GM18507 (cell line): Measurements from ENCODE around the gene AFMID.
"Not testable (repeated sequence)": the region's sequence is repeated elsewhere in the genome, so short reads cannot be mapped to it uniquely, and the experiment has no call there.

Source experiments
- DNase-seq: peaks from one replicate; pipeline ENCODE4 v3.0.0; 2011; ENCODE audit warnings: low read depth; ENCODE audit not compliant: insufficient read length; ENCODE audit errors: extremely low spot score
- FAIRE-seq: peaks from 2 replicates; lab custom pipeline; 2011; peaks lifted over from hg19 to GRCh38; lab: Jason Lieb, UNC

The AFMID gene

DNA sequence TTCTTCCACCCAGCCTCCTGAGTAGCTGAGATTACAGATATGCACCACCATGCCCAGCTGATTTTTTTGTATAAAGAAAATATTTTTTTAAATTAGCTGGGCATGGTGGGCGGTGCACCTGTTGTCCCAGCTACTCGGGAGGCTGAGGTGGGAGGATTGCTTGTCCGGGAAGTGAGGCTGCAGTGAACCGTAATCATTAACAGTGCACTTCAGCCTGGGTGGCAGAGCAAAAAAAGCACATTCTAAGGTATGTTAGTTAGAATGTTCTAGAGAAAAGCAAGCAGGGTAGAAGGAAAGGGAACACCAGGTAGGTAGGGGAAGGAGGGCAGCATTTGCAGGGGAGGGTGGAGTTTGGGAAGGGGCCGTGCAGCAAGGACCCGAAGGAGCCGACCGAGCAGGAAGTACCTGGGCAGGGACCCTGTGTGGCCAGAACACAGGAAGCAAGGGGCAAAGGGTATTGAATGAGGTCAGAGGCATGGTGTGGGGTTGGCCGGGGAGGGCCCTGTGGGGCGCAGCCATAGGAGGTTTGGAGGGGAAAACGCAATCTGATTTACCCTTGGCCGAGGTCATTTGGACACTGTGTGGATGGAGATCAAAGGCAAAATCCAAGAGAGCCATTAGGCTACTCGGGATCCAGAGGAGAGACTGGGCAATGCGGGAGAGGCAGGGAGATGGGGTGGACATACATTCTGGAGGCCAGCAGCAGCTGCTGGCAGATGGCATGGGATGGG is 38.7 kb upstream of the AFMID start:
- DNase-seq (no peak), FAIRE-seq (peak; percentile 5)

DNA sequence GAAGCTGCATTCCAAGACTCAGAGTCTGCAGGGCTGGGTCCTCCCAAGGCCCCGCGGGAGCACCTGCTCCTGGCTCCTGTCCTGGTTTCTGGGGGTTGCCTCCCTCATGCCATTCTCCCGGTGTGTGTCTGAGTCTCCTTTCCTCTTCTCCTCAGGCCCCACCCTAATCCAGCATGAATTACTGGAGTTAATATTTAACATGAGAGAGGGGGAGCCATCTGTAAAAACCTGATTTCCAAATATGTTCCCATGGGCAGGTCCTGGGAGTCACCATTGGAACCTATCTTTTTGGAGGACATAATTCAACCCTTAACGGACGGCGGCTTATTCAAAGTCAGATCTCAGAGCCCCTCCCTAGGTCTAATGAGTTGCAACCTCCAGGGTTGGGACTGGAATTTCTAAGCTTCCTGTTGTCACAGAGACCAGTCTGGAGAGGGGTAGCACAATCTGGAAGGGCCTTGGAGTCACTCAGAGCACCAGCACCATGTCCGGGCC is 35.6 kb upstream of the AFMID start:
- DNase-seq (no peak), FAIRE-seq (no peak)

DNA sequence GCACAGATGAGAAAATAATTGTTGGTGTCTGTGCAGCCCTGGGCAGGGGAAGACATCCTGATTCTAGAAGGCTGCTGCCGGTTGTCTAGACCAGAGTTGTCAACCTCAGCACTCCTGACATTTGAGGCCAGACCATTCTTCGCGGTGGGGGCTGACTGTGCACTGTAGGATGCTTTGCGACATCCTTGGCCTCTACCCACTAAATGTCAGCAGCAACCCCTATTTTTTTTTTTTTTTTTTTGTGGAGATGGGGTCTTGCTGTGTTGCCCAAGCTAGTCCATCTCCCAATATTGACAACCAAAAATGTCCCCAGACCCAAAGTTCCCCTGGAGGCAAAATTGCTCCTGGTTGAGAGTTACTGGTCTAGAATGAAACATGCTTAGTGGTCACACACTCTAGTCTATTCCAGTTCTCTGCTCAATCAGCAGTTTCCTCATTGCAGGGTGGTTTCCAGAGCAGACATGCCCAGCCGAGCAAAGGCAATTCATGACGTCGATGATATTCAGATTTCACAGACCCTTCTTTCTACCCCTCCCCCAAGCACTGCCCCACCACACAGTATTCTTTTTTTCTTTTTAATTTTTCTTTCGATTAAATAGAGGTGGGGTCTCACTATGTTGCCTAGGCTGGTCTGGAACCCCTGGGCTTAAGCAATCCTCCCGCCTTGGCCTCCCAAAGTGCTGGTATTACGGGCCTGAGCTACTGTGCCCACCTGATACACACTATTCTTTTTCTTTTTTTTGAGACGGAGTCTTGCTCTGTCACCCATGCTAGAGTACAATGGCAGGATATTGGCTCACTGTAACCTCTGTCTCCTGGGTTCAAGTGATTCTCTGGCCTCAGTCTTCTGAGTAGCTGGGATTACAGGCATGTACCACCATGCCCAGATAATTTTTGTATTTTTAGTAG is 32.0 kb upstream of the AFMID start:
- peak; percentile 99 for FAIRE-seq
- DNase-seq: no peak

DNA sequence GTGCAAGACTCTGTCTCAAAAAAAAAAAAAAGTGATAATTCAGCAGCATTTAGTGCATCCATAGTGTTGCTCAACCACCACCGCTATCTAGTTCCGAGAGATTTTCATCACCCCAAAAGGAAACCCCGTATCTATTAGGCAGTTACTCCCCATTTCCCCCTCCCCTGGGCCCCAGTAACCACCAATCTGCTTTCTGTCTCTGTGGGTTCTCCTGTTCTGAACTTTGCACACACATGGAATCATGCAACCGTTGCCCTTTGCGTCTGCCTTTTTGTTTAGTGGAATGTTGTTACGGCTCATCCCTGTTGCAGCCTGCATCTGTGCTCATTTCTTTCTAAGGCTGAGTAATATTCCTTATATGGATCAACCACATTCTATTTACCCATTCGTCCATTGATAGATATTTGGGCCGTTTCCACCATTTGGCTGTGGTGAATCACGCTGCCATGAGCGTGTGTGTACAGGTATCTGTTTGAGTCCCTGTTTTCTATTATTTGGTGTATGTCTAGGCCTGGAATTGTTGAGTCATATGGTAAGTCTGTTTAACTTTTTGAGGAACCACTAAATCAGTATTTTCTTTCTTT is 27.5 kb upstream of the AFMID start:
- FAIRE-seq: peak; percentile 85
- DNase-seq: no peak

DNA sequence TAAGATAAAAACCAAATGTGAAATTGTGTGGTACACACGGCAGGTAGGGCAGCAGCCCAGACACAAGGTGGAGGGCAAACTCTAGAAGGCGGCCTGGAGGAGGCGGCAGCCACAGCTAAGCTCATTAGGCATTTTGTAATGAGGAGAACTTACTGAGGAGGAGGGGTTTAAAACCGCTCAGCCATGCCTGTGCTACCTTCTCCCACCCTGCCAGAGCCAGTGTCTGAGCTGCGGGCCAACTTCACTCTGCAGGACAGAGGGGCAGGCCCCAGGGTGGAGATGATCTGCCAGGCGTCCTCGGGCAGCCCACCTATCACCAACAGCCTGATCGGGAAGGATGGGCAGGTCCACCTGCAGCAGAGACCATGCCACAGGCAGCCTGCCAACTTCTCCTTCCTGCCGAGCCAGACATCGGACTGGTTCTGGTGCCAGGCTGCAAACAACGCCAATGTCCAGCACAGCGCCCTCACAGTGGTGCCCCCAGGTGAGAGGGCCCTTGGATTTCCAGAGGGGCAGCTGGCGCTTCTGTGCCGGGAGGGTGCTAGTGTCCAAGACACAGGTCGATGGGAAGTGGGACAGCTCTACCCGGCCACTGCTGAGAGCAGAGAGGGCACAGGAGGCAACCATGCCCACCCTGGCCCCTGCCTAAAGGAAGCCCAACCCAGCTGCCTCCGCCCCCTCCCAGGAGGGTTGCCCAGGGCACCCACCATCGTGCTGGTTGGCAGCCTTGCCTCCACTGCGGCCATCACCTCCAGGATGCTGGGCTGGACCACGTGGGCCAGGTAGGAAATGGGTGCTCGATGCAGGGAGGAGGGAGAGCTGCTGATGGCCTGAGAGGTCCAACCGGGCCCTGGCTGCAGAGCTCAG is 23.0 kb upstream of the AFMID start:
- no peak for FAIRE-seq
- DNase-seq: no peak

DNA sequence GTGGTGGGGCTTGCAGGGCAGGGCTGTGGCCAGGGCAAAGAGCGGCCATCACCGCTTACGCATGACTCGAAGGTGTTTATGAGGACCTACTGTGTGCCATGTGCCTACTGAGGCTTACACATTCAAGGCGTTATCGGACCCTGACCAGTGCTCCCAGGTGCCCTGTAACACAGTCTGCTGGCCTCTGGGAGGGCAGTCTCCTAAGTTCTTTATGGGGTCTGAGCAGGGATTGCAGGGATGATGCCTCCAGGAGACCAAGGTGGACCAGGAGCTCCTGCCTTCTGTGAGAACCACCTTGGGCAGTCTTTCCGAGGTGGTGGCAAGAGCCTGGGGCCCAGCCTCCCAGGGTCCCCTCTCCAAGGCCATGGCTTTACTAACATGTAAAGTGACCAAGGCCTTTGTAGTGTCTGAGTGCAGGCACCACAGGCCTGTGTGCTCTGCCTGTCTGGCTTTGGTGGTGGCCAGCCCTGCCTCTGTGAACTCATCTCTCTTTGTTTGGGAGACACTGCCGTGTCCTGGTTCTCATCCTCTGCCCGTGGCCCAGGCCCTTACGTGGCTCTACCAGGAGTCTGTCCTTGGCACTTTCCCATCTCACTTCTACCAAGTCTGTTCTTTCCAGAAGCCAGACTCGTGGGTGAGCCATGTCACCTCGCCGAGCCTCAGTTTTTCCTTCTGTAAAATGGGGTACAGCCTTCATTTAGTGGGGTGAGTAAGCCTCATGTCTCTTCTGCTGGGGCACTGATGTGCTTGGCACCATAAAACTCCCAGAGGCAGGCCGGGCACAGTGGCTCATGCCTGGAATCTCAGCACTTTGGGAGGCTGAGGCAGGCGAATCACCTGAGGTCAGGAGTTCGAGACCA is 22.2 kb upstream of the AFMID start:
- DNase-seq (no peak), FAIRE-seq (no peak)

DNA sequence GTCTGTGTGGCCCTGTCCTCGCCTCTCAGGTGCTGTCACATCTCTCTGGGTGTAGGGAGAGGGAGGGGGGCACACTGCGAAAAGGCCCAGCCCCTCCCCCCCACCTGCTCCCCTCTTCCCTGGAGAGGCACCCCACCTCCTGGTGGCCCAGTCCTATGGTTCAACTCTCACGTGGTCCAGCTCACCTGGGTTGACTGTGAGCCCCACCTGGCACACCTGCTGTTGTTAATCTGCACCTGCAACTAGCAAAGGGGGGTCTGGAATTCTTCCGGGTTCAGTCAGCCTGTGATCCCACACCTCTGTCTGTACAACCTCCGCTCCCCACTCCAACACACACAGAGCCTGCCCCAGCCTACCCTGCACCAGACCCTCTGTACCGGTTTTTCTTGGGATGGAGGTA is 20.7 kb upstream of the AFMID start:
- DNase-seq: no peak
- FAIRE-seq: no peak

DNA sequence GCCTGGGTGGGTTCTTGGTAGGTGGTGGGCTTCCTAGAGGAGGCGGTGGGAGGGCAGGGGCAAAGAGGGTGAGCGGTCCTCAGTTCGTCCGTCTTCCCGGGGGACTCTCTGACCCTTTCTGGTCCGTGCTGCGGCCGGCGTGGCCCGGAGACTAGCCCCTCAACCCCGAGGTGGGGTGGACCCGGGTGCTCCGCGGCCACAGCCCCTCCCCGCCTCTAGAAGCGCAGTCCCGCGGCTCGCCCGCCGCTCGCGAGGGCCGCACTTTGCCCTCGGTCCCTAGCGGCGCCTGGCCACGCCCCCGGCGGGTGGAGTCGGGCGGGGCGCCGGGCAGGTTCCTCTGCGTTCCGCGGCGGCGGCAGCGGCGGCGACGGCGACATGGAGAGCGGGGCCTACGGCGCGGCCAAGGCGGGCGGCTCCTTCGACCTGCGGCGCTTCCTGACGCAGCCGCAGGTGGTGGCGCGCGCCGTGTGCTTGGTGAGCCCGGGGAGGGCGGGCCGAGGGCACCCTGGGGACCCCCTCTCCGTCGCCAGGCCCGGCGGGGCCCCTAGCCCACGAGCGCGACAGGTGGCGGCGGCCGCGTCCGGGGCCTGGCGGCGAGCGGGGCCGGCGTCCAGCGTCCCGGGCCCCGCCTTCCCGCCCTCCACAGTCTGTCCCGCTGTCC is 18.8 kb upstream of the AFMID start, which contains the start of gene SYNGR2:
TSS of gene SYNGR2 (plus strand) at position 340 of the 661 bp plus-strand sequence. CDS start at position 376, 36 bp downstream.
- FAIRE-seq (peak; percentile 92), DNase-seq (peak; percentile 79)

DNA sequence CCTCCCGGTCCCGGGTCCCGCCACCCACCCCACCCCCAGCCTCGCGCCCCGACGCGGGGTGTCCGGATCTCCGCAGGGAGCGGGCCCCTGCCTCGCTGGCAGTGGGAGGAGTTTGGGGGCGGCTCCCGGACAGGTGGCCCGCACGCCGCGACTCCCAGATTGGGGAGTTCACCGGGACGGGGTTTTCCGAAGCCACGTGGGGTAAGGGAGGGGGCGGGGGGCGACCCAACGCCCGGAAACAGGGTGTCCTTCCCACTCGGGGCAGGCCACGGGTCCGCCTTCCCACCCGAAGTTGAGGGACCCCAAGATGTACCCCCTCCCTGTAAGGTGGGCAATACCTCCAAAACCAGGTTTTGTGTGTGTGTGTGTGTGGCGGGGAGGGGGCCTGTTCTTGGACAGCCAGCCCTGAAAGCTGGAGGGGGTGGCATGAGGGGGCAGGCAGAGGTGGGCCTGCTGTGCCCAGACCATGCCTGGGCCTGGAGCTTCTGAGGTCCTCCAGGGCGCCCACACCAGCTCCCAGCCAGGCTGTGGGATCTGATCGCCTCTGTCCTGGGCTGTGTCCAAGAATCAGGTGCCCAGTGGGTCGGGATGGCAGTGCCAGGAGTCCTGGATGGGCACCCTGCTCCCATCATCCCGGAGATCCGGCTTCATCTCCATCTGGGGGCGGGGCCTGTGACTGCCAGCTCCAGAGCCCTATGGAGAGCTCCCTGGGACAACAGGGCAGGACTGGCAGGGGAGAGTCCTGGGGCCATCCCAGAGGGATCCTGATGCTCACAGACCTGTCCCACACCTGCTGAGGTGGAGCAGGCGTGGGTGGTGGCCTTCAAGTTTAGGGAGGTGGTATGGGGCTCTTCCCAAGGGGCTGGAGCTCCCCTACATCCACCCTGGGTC is 18.0 kb upstream of the AFMID start:
- FAIRE-seq (peak; percentile 45), DNase-seq (no peak)

DNA sequence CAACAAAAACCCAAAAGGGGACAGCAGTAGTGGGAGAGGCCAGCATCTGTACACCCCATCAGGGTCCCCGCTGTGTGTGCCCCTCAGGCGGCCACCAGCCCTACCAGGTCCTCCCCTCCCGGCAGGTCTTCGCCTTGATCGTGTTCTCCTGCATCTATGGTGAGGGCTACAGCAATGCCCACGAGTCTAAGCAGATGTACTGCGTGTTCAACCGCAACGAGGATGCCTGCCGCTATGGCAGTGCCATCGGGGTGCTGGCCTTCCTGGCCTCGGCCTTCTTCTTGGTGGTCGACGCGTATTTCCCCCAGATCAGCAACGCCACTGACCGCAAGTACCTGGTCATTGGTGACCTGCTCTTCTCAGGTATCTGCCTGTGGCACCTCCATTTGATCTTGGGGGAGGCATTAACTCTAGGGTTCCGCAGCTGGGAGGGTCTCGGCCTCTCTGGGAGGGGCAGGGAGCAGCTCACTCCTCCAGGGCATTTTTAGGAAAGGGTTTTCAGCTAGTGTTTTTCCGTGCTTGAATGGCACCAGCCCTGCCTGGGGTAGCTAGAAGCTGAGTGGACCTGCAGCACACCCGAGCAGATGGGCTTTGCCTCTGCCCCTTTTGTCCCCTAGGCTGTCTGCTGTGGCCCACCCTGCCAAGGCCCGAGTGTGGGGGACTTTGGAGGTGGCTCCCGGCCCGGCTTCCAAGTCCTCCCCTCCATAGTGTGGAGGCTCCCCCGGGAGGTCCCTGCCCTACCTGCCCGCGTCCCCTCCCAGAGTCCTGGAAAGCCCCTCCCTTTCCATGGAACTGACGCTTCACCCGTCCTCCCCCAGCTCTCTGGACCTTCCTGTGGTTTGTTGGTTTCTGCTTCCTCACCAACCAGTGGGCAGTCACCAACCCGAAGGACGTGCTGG is 16.2 kb upstream of the AFMID start:
- no peak for DNase-seq
- no peak for FAIRE-seq

DNA sequence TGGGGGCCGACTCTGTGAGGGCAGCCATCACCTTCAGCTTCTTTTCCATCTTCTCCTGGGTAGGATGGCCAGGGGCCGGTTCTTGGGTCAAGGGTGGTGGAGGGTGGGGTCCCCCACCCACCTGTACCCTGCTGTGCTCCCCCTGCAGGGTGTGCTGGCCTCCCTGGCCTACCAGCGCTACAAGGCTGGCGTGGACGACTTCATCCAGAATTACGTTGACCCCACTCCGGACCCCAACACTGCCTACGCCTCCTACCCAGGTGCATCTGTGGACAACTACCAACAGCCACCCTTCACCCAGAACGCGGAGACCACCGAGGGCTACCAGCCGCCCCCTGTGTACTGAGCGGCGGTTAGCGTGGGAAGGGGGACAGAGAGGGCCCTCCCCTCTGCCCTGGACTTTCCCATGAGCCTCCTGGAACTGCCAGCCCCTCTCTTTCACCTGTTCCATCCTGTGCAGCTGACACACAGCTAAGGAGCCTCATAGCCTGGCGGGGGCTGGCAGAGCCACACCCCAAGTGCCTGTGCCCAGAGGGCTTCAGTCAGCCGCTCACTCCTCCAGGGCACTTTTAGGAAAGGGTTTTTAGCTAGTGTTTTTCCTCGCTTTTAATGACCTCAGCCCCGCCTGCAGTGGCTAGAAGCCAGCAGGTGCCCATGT is 15.4 kb upstream of the AFMID start:
- FAIRE-seq, DNase-seq: not testable (repeated sequence)

DNA sequence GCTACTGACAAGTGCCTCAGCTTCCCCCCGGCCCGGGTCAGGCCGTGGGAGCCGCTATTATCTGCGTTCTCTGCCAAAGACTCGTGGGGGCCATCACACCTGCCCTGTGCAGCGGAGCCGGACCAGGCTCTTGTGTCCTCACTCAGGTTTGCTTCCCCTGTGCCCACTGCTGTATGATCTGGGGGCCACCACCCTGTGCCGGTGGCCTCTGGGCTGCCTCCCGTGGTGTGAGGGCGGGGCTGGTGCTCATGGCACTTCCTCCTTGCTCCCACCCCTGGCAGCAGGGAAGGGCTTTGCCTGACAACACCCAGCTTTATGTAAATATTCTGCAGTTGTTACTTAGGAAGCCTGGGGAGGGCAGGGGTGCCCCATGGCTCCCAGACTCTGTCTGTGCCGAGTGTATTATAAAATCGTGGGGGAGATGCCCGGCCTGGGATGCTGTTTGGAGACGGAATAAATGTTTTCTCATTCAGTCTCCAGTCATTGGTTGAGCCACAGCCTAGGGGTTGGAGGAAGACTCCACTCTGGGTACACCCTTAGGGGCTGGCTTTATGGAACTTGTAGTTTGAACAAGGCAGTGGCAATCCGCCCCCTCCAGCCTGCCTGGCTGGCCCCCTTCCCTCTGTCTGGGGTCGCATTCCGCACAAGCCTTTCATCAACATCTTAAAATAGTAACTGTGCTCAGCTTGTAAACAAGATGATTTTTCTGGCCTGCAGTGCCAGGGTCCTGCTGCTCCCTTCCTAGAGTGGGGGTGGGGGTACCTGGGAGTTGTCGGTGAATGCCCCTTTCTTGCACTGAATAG is 14.7 kb upstream of the AFMID start:
- DNase-seq (no peak), FAIRE-seq (peak; percentile 12)

DNA sequence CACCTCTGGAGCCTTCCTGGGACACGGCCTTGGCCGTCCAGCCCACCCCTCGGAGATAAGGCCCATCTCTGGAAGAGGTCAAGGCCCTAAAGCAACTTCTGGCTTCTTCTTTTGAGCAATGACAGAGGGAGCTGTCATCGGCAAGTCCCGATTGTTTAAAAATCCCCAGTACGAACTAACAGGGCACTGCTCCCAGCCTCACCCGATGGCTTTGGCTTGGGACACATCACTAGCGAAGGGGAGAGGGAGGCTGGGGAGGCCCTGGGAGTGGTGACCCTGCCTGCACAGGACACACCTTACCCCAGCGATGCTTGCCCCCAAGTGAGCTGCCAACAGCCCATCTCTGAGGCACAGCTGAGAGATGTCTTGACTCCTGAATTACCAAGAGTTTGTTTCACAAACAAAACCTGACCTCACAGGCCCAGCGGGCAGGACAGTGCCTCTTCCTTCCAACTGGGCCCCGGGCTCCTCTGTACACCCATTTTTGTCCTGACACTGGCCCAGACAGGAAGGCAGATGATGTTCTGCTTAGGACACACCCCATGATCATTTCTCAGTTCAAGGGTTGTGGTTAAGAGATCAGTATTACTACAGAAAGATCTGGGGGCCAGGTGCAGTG is 14.0 kb upstream of the AFMID start:
- FAIRE-seq (peak; percentile 81), DNase-seq (no peak)

DNA sequence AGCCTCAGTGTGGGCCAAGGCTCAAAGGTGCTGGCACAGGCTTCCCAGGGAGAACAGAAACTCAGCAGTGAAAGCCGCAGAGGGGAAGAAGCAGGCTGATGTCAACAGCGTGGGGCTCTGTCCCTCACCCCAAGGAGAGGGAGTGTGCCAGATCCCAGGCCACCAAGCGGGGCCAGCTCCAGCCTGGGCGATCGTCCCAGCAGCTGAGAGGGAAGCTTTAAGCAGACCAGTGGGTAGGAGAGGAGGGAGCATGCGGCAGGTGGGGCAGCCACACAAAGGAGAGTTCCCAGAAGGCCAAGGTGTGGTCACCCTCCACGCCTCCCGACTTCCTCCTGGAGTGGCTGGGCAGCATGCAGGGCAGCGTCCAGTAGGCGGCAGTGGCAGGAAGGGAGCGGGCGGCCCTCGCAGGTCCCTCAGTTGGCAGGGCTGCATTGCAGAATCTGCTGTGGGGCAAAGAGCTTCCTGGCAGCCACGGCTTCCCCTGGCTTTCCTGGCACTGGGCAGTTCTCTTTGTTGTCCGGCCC is 12.8 kb upstream of the AFMID start:
- FAIRE-seq: peak; percentile 35
- DNase-seq: no peak
